GM21526 (cell line): ENCODE measurements around the gene TAGLN3.

Experiments
- ATAC-seq: cut with Tn5 transposase; IDR thresholded peaks from one replicate; pipeline ENCODE4 v1.9.1; 2021; ENCODE audit warnings: moderate library complexity; ENCODE audit not compliant: unreplicated experiment, low FRiP score

The TAGLN3 gene

GRCh38 chr3:111976254-111976653 lies 22.5 kb upstream of the TAGLN3 start:
- no peak for ATAC-seq

GRCh38 chr3:111978583-111979433 lies 19.9 kb upstream of the TAGLN3 start, which contains the start of gene ABHD10:
Gene ABHD10 (plus strand): TSS chr3:111979026. CDS start chr3:111979062, 36 bp downstream.
- peak; percentile 95 for ATAC-seq

GRCh38 chr3:111979434-111980038 lies 19.2 kb upstream of the TAGLN3 start:
- ATAC-seq: peak; percentile 46

- no peak for ATAC-seq
Measured at GRCh38 chr3:111980716-111981456, 17.8 kb upstream of the TAGLN3 start.

GRCh38 chr3:111981457-111981763 lies 17.3 kb upstream of the TAGLN3 start:
- ATAC-seq: no peak

GRCh38 chr3:111984636-111985298 lies 14.0 kb upstream of the TAGLN3 start:
- no peak for ATAC-seq

- ATAC-seq: no peak
Measured at GRCh38 chr3:111986800-111987199, 11.9 kb upstream of the TAGLN3 start.

- peak; percentile 91 for ATAC-seq
Measured at GRCh38 chr3:111989061-111989678, 9.6 kb upstream of the TAGLN3 start.

GRCh38 chr3:111993038-111993437 lies 5.7 kb upstream of the TAGLN3 start:
- no peak for ATAC-seq

- ATAC-seq: no peak
Measured at GRCh38 chr3:111999484-112000324, 982 bp downstream of the TAGLN3 start.

- no peak for ATAC-seq
Measured at GRCh38 chr3:112000367-112000771, 1.6 kb downstream of the TAGLN3 start.

GRCh38 chr3:112000966-112001365 lies 2.2 kb downstream of the TAGLN3 start:
- ATAC-seq: no peak

GRCh38 chr3:112001526-112001925 lies 2.8 kb downstream of the TAGLN3 start:
- no peak for ATAC-seq

- ATAC-seq: no peak
Measured at GRCh38 chr3:112002096-112002971, 3.6 kb downstream of the TAGLN3 start.

- no peak for ATAC-seq
Measured at GRCh38 chr3:112003321-112004080, 4.8 kb downstream of the TAGLN3 start.

GRCh38 chr3:112004187-112004586 lies 5.5 kb downstream of the TAGLN3 start:
- no peak for ATAC-seq

- ATAC-seq: no peak
Measured at GRCh38 chr3:112004669-112005068, 5.9 kb downstream of the TAGLN3 start.
